K562 (cell line): ENCODE measurements around the gene CTAG1B. TPM values are rescaled to one million over a fixed set of nuclear protein-coding genes. Genes with fewer than 3 reads are reported as not detected.
"Not testable (repeated sequence)": the region's sequence is repeated elsewhere in the genome, so short reads cannot be mapped to it uniquely, and the experiment has no call there.

Source experiments
- ATAC-seq: fragments of 200-7000 bp; cut with Tn5 transposase; 3 replicates; pipeline ENCODE4 v1.9.1; 2020; ENCODE audit warnings: moderate library complexity
- BruUV-seq: library from RNA; stranded (reverse); fragments of 400-500 nt; replicated peaks from 2 replicates; lab custom pipeline; 2021; lab: Mats Ljungman, UMichigan
- CTCF ChIA-PET: fragments of 300-600 bp; formaldehyde crosslinking; extraction: SDS; loops from one replicate; lab custom pipeline; 2021; ENCODE audit warnings: low intra/inter-chr PET ratio; lab: Yijun Ruan, JAX
- POLR2A ChIA-PET: fragments of 300-600, 350-650 bp; sonication (Branson Sonifier 250); formaldehyde crosslinking; extraction: SDS; loops from one replicate; lab custom pipeline; 2021; ENCODE audit warnings: antibody characterized with exemption, inconsistent platforms; lab: Yijun Ruan, JAX
- DNase-seq, 4 experiments: peaks; one replicate each; pipeline versions ENCODE4 v3.0.0 to v3.0.0-alpha.2; 2011 to 2018; ENCODE audit warnings: low spot score in 3 of 4, mixed read lengths in 3 of 4; ENCODE audit errors: extremely low read depth in 1 of 4
- FAIRE-seq: peaks from 2 replicates; lab custom pipeline; 2011; peaks lifted over from hg19 to GRCh38; lab: Jason Lieb, UNC
- H2AFZ ChIP-seq: 2 replicates; pipeline ENCODE4 v1.6.0; 2011; ENCODE audit warnings: low read depth, low read length, control low read depth, inconsistent platforms
- H3K27ac ChIP-seq: fragments of 200-600 bp; 3 replicates; pipeline ENCODE4 v1.8.0; 2011; ENCODE audit warnings: low read depth, mild to moderate bottlenecking, control low read depth, inconsistent platforms, low read length, moderate library complexity, mixed read lengths; ENCODE audit errors: extremely low read depth
- H3K27me3 ChIP-seq, 2 experiments: fragments of 300-600 bp in 1 of 2; 2 replicates in 1 of 2; 3 replicates in 1 of 2; pipeline versions ENCODE4 v1.6.0 to v1.8.0; 2011; ENCODE audit warnings: inconsistent platforms in 2 of 2, low read length in 2 of 2, mild to moderate bottlenecking in 1 of 2, mixed read lengths in 1 of 2, moderate library complexity in 1 of 2; ENCODE audit not compliant: control insufficient read depth in 2 of 2, insufficient read depth in 2 of 2
- H3K36me3 ChIP-seq: fragments of 300-600 bp; 3 replicates; pipeline ENCODE4 v1.8.0; 2011; ENCODE audit warnings: mild to moderate bottlenecking, low read length, inconsistent platforms; ENCODE audit not compliant: control insufficient read depth, insufficient read depth
- H3K4me1 ChIP-seq, 2 experiments: fragments of 200-600 bp in 1 of 2; replicated peaks in 1 of 2; 2 replicates in 1 of 2; 3 replicates in 1 of 2; pipeline versions ENCODE4 v1.5.1 to v1.8.0; 2011; ENCODE audit warnings: inconsistent platforms in 2 of 2, low read length in 2 of 2, mild to moderate bottlenecking in 1 of 2, mixed read lengths in 1 of 2, moderate library complexity in 1 of 2; ENCODE audit not compliant: control insufficient read depth in 2 of 2, insufficient read depth in 2 of 2
- H3K4me2 ChIP-seq: 2 replicates; pipeline ENCODE4 v1.6.1; 2011; ENCODE audit warnings: low read length, control low read depth, inconsistent platforms, mixed read lengths; ENCODE audit not compliant: insufficient read depth
- H3K4me3 ChIP-seq: fragments of 200-600 bp; sonication (generic), shearing (Covaris generic); 2 replicates; pipeline ENCODE4 v1.5.1; 2016; ENCODE audit warnings: control low read depth, inconsistent platforms
- H3K79me2 ChIP-seq: fragments of 200-600 bp; 3 replicates; pipeline ENCODE4 v1.8.0; 2011; ENCODE audit warnings: low read length, inconsistent platforms; ENCODE audit not compliant: control insufficient read depth, insufficient read depth
- H3K9ac ChIP-seq, 2 experiments: 2 replicates each; pipeline versions ENCODE4 v1.6.0 to v1.6.1; 2011; ENCODE audit warnings: low read depth in 2 of 2, low read length in 2 of 2, control low read depth in 1 of 2, inconsistent platforms in 1 of 2, mild to moderate bottlenecking in 1 of 2, mixed read lengths in 1 of 2; ENCODE audit not compliant: insufficient read depth in 1 of 2
- H3K9me1 ChIP-seq: one replicate; pipeline ENCODE4 v1.6.0; 2011; ENCODE audit warnings: inconsistent platforms, mild to moderate bottlenecking, low read length, moderate library complexity; ENCODE audit not compliant: control insufficient read depth, insufficient read depth
- H3K9me3 ChIP-seq: replicated peaks from 2 replicates; pipeline ENCODE4 v1.5.1; 2011; ENCODE audit warnings: low read depth, low read length, inconsistent platforms; ENCODE audit not compliant: control insufficient read depth, insufficient read depth
- H4K20me1 ChIP-seq: replicated peaks from 2 replicates; pipeline ENCODE4 v1.6.1; 2011; ENCODE audit warnings: low read length, inconsistent platforms, mixed read lengths; ENCODE audit not compliant: control insufficient read depth, insufficient read depth
- WGBS: fragments of 100-300 bp; shearing (Covaris generic); methylation state at CpG from one replicate; pipeline ENCODE4 v1.1.6; 2016; ENCODE audit warnings: low coverage, mixed read lengths; ENCODE audit not compliant: insufficient coverage; ENCODE audit errors: missing lambda C conversion rate; 5-methylcytosine and 5-hydroxymethylcytosine counted together
- in situ Hi-C: fragments of 300-500 bp; cut with MboI; formaldehyde crosslinking; loops from 4 replicates; pipeline ENCODE4 v1.15.0; 2018; ENCODE audit warnings: inconsistent platforms, mixed read lengths
- intact Hi-C: fragments of 100-400 bp; cut with micrococcal nuclease; formaldehyde crosslinking; loops from 2 replicates; pipeline ENCODE4 v1.14.2; 2022
- polyA plus RNA-seq, 8 experiments: library from polyadenylated mRNA; depleted of rRNA in 4 of 8; stranded (reverse) in 5 of 8; unstranded in 3 of 8; fragments of >200 nt; fragmentation: Nextera tagmentation in 2 of 8; fragmentation: Illumina TruSeq in 1 of 8; extraction: Ambion mirVana in 2 of 8; extraction: Trizol in 1 of 8; gene quantifications; 2 replicates each; pipeline versions ENCODE4 v1.2.1 to v1.2.3, GENCODE V29; 2011 to 2014; ENCODE audit warnings: inconsistent platforms in 1 of 8, missing spikeins in 1 of 8
- small RNA-seq: library from RNA; depleted of rRNA; stranded (forward); fragments of <200 nt; gene quantifications from one replicate; pipeline ENCODE3, GENCODE V24; 2014
- total RNA-seq, 7 experiments: library from RNA; depleted of rRNA in 6 of 7; stranded (reverse); fragments of >200 nt in 6 of 7; fragmentation: Illumina TruSeq in 2 of 7; extraction: Trizol in 2 of 7; gene quantifications; 2 replicates each; pipeline versions ENCODE4 v1.2.1 to v1.2.3, GENCODE V29; 2011 to 2021; ENCODE audit warnings: low replicate concordance in 1 of 7

The CTAG1B gene
- total and polyA plus RNA-seq, 9 of the 15 experiments (the other 6 are each of a cell fraction or from before 2014, with no cell fraction given): not detected

GRCh38 chrX:154573061-154573460 lies 46.0 kb downstream of the CTAG1B start:
- ATAC-seq, H3K79me2 ChIP-seq, H3K4me1 ChIP-seq, H3K36me3 ChIP-seq, POLR2A ChIA-PET, H3K9me1 ChIP-seq, H2AFZ ChIP-seq, DNase-seq, H3K9ac ChIP-seq, H4K20me1 ChIP-seq, H3K4me2 ChIP-seq, intact Hi-C loops, FAIRE-seq, H3K9me3 ChIP-seq, H3K4me3 ChIP-seq, H3K27me3 ChIP-seq, in situ Hi-C loops, BruUV-seq, CTCF ChIA-PET, H3K27ac ChIP-seq: not testable (repeated sequence)
- WGBS: no CpG with 5 or more reads among the region's 10 CpGs

- H4K20me1 ChIP-seq, FAIRE-seq, H3K4me1 ChIP-seq, BruUV-seq, CTCF ChIA-PET, H3K27ac ChIP-seq, H3K4me2 ChIP-seq, POLR2A ChIA-PET, H3K36me3 ChIP-seq, DNase-seq, H3K79me2 ChIP-seq, in situ Hi-C loops, H3K27me3 ChIP-seq, H2AFZ ChIP-seq, H3K4me3 ChIP-seq, intact Hi-C loops, H3K9me3 ChIP-seq, H3K9ac ChIP-seq, H3K9me1 ChIP-seq: not testable (repeated sequence)
- WGBS: no CpG with 5 or more reads among the region's 11 CpGs
- ATAC-seq: peak; percentile 58; the same call in 1 of the 3 replicates
Measured at GRCh38 chrX:154570361-154570760, 48.7 kb downstream of the CTAG1B start.

Small RNAs within 50 kb of the gene (small RNA-seq; reads per million reads assigned to genes)
- not detected for gene AC244090.1
- not detected for gene AC244107.2

Other genes with a start within 250 kb of the CTAG1B start
Only the 7 nearest of the 21 such genes appear.
- 21.7 and 28.6 TPM in 2 replicates for gene SLC10A3, start 128.7 kb downstream of the CTAG1B start, total RNA-seq (2014; rRNA removed)
- gene SLC10A3, start 128.7 kb downstream of the CTAG1B start, total RNA-seq (2014; rRNA removed; fragmentation: Illumina TruSeq; extraction: Trizol): 5.5 and 9.6 TPM in 2 replicates
- 19.7 and 20.7 TPM in 2 replicates for gene SLC10A3, start 128.7 kb downstream of the CTAG1B start, total RNA-seq (2015; rRNA removed; fragmentation: Illumina TruSeq; extraction: Trizol)
- 30.6 and 31.6 TPM in 2 replicates for gene SLC10A3, start 128.7 kb downstream of the CTAG1B start, total RNA-seq (2021)
- 10.7 and 15.1 TPM in 2 replicates for gene SLC10A3, start 128.7 kb downstream of the CTAG1B start, polyA plus RNA-seq (2011; rRNA removed)
- gene SLC10A3, start 128.7 kb downstream of the CTAG1B start, polyA plus RNA-seq (2014; fragmentation: Illumina TruSeq; extraction: Trizol): 16.7 and 33.1 TPM in 2 replicates
- gene SLC10A3, start 128.7 kb downstream of the CTAG1B start, polyA plus RNA-seq (2014; fragmentation: Nextera tagmentation; extraction: Ambion mirVana): 1 to 10 TPM; 5.2 to 6.0 TPM
- 26.2 and 33.4 TPM in 2 replicates for gene SLC10A3, start 128.7 kb downstream of the CTAG1B start, polyA plus RNA-seq (2014; rRNA removed)
- gene FAM3A, start 103.0 kb downstream of the CTAG1B start, total RNA-seq (2014; rRNA removed): 53.3 and 67.6 TPM in 2 replicates
- gene FAM3A, start 103.0 kb downstream of the CTAG1B start, total RNA-seq (2014; rRNA removed; fragmentation: Illumina TruSeq; extraction: Trizol): 6.6 and 10.0 TPM in 2 replicates
- gene FAM3A, start 103.0 kb downstream of the CTAG1B start, total RNA-seq (2015; rRNA removed; fragmentation: Illumina TruSeq; extraction: Trizol): 27.0 and 32.3 TPM in 2 replicates
- 68.9 and 70.6 TPM in 2 replicates for gene FAM3A, start 103.0 kb downstream of the CTAG1B start, total RNA-seq (2021)
- 29.2 and 44.1 TPM in 2 replicates for gene FAM3A, start 103.0 kb downstream of the CTAG1B start, polyA plus RNA-seq (2011; rRNA removed)
- gene FAM3A, start 103.0 kb downstream of the CTAG1B start, polyA plus RNA-seq (2014; fragmentation: Illumina TruSeq; extraction: Trizol): 24.2 and 44.9 TPM in 2 replicates
- gene FAM3A, start 103.0 kb downstream of the CTAG1B start, polyA plus RNA-seq (2014; fragmentation: Nextera tagmentation; extraction: Ambion mirVana): 1 to 10 TPM in 1 of 2 experiments, under 1 TPM in 1; 0.75 to 1.8 TPM
- 62.9 and 66.7 TPM in 2 replicates for gene FAM3A, start 103.0 kb downstream of the CTAG1B start, polyA plus RNA-seq (2014; rRNA removed)
- gene G6PD, start 72.4 kb downstream of the CTAG1B start, total RNA-seq (2014; rRNA removed): 80.2 and 104 TPM in 2 replicates
- gene G6PD, start 72.4 kb downstream of the CTAG1B start, total RNA-seq (2014; rRNA removed; fragmentation: Illumina TruSeq; extraction: Trizol): 28.7 and 44.7 TPM in 2 replicates
- 66.4 and 73.6 TPM in 2 replicates for gene G6PD, start 72.4 kb downstream of the CTAG1B start, total RNA-seq (2015; rRNA removed; fragmentation: Illumina TruSeq; extraction: Trizol)
- gene G6PD, start 72.4 kb downstream of the CTAG1B start, total RNA-seq (2021): 205 and 212 TPM in 2 replicates
- gene G6PD, start 72.4 kb downstream of the CTAG1B start, polyA plus RNA-seq (2011; rRNA removed): 44.6 and 133 TPM in 2 replicates
- 222 and 260 TPM in 2 replicates for gene G6PD, start 72.4 kb downstream of the CTAG1B start, polyA plus RNA-seq (2014; fragmentation: Illumina TruSeq; extraction: Trizol)
- gene G6PD, start 72.4 kb downstream of the CTAG1B start, polyA plus RNA-seq (2014; fragmentation: Nextera tagmentation; extraction: Ambion mirVana): 10 to 100 TPM in 1 of 2 experiments, 1 to 10 TPM in 1; 2.9 to 18.3 TPM
- gene G6PD, start 72.4 kb downstream of the CTAG1B start, polyA plus RNA-seq (2014; rRNA removed): 86.3 and 104 TPM in 2 replicates
- gene IKBKG, start 71.7 kb downstream of the CTAG1B start, total RNA-seq (2014; rRNA removed): 28.2 and 45.3 TPM in 2 replicates
- gene IKBKG, start 71.7 kb downstream of the CTAG1B start, total RNA-seq (2014; rRNA removed; fragmentation: Illumina TruSeq; extraction: Trizol): 6.8 and 10.6 TPM in 2 replicates
- gene IKBKG, start 71.7 kb downstream of the CTAG1B start, total RNA-seq (2015; rRNA removed; fragmentation: Illumina TruSeq; extraction: Trizol): 21.9 and 22.2 TPM in 2 replicates
- 46.2 and 51.8 TPM in 2 replicates for gene IKBKG, start 71.7 kb downstream of the CTAG1B start, total RNA-seq (2021)
- gene IKBKG, start 71.7 kb downstream of the CTAG1B start, polyA plus RNA-seq (2011; rRNA removed): 23.4 and 29.9 TPM in 2 replicates
- gene IKBKG, start 71.7 kb downstream of the CTAG1B start, polyA plus RNA-seq (2014; fragmentation: Illumina TruSeq; extraction: Trizol): 18.6 and 29.3 TPM in 2 replicates
- under 1 TPM; 0.68 to 0.99 TPM for gene IKBKG, start 71.7 kb downstream of the CTAG1B start, polyA plus RNA-seq (2014; fragmentation: Nextera tagmentation; extraction: Ambion mirVana)
- gene IKBKG, start 71.7 kb downstream of the CTAG1B start, polyA plus RNA-seq (2014; rRNA removed): 52.9 and 60.0 TPM in 2 replicates
- 0.32 TPM in 1 of 2 replicates, not detected in the other for gene CTAG1A, start 34.1 kb downstream of the CTAG1B start, total RNA-seq (2014; rRNA removed)
- gene CTAG1A, start 34.1 kb downstream of the CTAG1B start, total RNA-seq (2014; rRNA removed; fragmentation: Illumina TruSeq; extraction: Trizol): not detected in 2 replicates
- not detected in 2 replicates for gene CTAG1A, start 34.1 kb downstream of the CTAG1B start, total RNA-seq (2015; rRNA removed; fragmentation: Illumina TruSeq; extraction: Trizol)
- not detected in 2 replicates for gene CTAG1A, start 34.1 kb downstream of the CTAG1B start, total RNA-seq (2021)
- 0.12 TPM in 1 of 2 replicates, not detected in the other for gene CTAG1A, start 34.1 kb downstream of the CTAG1B start, polyA plus RNA-seq (2011; rRNA removed)
- not detected in 2 replicates for gene CTAG1A, start 34.1 kb downstream of the CTAG1B start, polyA plus RNA-seq (2014; fragmentation: Illumina TruSeq; extraction: Trizol)
- not detected for gene CTAG1A, start 34.1 kb downstream of the CTAG1B start, polyA plus RNA-seq (2014; fragmentation: Nextera tagmentation; extraction: Ambion mirVana)
- not detected in 2 replicates for gene CTAG1A, start 34.1 kb downstream of the CTAG1B start, polyA plus RNA-seq (2014; rRNA removed)
- 63.0 and 68.5 TPM in 2 replicates for gene CTAG2, start 34.3 kb upstream of the CTAG1B start, total RNA-seq (2014; rRNA removed)
- gene CTAG2, start 34.3 kb upstream of the CTAG1B start, total RNA-seq (2014; rRNA removed; fragmentation: Illumina TruSeq; extraction: Trizol): 4.1 and 8.2 TPM in 2 replicates
- gene CTAG2, start 34.3 kb upstream of the CTAG1B start, total RNA-seq (2015; rRNA removed; fragmentation: Illumina TruSeq; extraction: Trizol): 18.8 and 21.0 TPM in 2 replicates
- 36.0 and 38.0 TPM in 2 replicates for gene CTAG2, start 34.3 kb upstream of the CTAG1B start, total RNA-seq (2021)
- gene CTAG2, start 34.3 kb upstream of the CTAG1B start, polyA plus RNA-seq (2011; rRNA removed): 26.1 and 117 TPM in 2 replicates
- gene CTAG2, start 34.3 kb upstream of the CTAG1B start, polyA plus RNA-seq (2014; fragmentation: Illumina TruSeq; extraction: Trizol): 9.1 and 15.1 TPM in 2 replicates
- 1 to 10 TPM; 1.7 to 2.1 TPM for gene CTAG2, start 34.3 kb upstream of the CTAG1B start, polyA plus RNA-seq (2014; fragmentation: Nextera tagmentation; extraction: Ambion mirVana)
- 54.7 and 56.0 TPM in 2 replicates for gene CTAG2, start 34.3 kb upstream of the CTAG1B start, polyA plus RNA-seq (2014; rRNA removed)
- gene GAB3, start 131.8 kb upstream of the CTAG1B start, total RNA-seq (2014; rRNA removed): 19.8 and 20.7 TPM in 2 replicates
- gene GAB3, start 131.8 kb upstream of the CTAG1B start, total RNA-seq (2014; rRNA removed; fragmentation: Illumina TruSeq; extraction: Trizol): 22.7 and 24.8 TPM in 2 replicates
- 16.1 TPM in 2 replicates for gene GAB3, start 131.8 kb upstream of the CTAG1B start, total RNA-seq (2015; rRNA removed; fragmentation: Illumina TruSeq; extraction: Trizol)
- gene GAB3, start 131.8 kb upstream of the CTAG1B start, total RNA-seq (2021): 23.3 and 25.6 TPM in 2 replicates
- 21.4 and 30.7 TPM in 2 replicates for gene GAB3, start 131.8 kb upstream of the CTAG1B start, polyA plus RNA-seq (2011; rRNA removed)
- gene GAB3, start 131.8 kb upstream of the CTAG1B start, polyA plus RNA-seq (2014; fragmentation: Illumina TruSeq; extraction: Trizol): 26.2 and 31.4 TPM in 2 replicates
- gene GAB3, start 131.8 kb upstream of the CTAG1B start, polyA plus RNA-seq (2014; fragmentation: Nextera tagmentation; extraction: Ambion mirVana): 10 to 100 TPM; 19.3 to 20.1 TPM
- gene GAB3, start 131.8 kb upstream of the CTAG1B start, polyA plus RNA-seq (2014; rRNA removed): 18.3 and 20.2 TPM in 2 replicates